Kidney (tissue), 14 donors: Measurements from ENCODE around the gene ITPR2. TPM values are rescaled to one million over a fixed set of nuclear protein-coding genes. Genes with fewer than 3 reads are reported as not detected.

Experiments
- DNase-seq, 5 donors: peaks; one replicate each; pipeline ENCODE4 v3.0.0-alpha.2; 2013 to 2020
- FAIRE-seq: peaks from 2 replicates; lab custom pipeline; 2012; peaks lifted over from hg19 to GRCh38; lab: Jason Lieb, UNC
- H3K27ac ChIP-seq, 2 donors: one replicate each; pipeline ENCODE4 v1.7.0; 2013; ENCODE audit warnings: low read depth in 2 of 2, low read length in 2 of 2, inconsistent platforms in 1 of 2
- H3K27me3 ChIP-seq: one replicate; pipeline ENCODE4 v1.7.1; 2013; ENCODE audit warnings: low read length, inconsistent platforms; ENCODE audit not compliant: control insufficient read depth, insufficient read depth
- H3K36me3 ChIP-seq, 3 donors: one replicate each; pipeline versions ENCODE4 v1.7.0 to v1.7.1; 2013; ENCODE audit warnings: low read length in 3 of 3, control low read depth in 1 of 3, inconsistent platforms in 1 of 3; ENCODE audit not compliant: insufficient read depth in 3 of 3, control insufficient read depth in 2 of 3
- H3K4me1 ChIP-seq, 3 donors: one replicate each; pipeline versions ENCODE4 v1.7.0 to v1.7.1; 2013; ENCODE audit warnings: low read length in 3 of 3, inconsistent platforms in 1 of 3, low read depth in 1 of 3; ENCODE audit not compliant: control insufficient read depth in 2 of 3, insufficient read depth in 2 of 3
- H3K4me3 ChIP-seq, 3 donors: one replicate each; pipeline versions ENCODE4 v1.7.0 to v1.8.1; 2013; ENCODE audit warnings: low read length in 3 of 3, control low read depth in 1 of 3, inconsistent platforms in 1 of 3
- H3K9ac ChIP-seq, 3 donors: one replicate each; pipeline versions ENCODE4 v1.7.0 to v1.7.1; 2013; ENCODE audit warnings: low read length in 3 of 3, control low read depth in 1 of 3, inconsistent platforms in 1 of 3
- H3K9me3 ChIP-seq, 3 donors: one replicate each; pipeline versions ENCODE4 v1.7.0 to v1.7.1; 2013; ENCODE audit warnings: low read length in 3 of 3, control low read depth in 1 of 3, inconsistent platforms in 1 of 3; ENCODE audit not compliant: control insufficient read depth in 2 of 3, insufficient read depth in 1 of 3
- CTCF ChIP-seq: IDR thresholded peaks from 3 replicates; pipeline ENCODE4 v1.5.1; 2012; ENCODE audit warnings: mild to moderate bottlenecking, moderate library complexity, borderline replicate concordance; ENCODE audit not compliant: insufficient read depth; ENCODE audit errors: extremely low read depth
- intact Hi-C: fragments of 100-400 bp; cut with DNase I; formaldehyde crosslinking; loops from one replicate; pipeline ENCODE4 v1.11.1; 2022
- polyA plus RNA-seq: library from polyadenylated mRNA; stranded (reverse); fragments of 350-450 nt; fragmentation: Illumina TruSeq; extraction: RNeasy Lipid Tissue Mini Kit (QIAGEN cat#74804); gene quantifications from one replicate; pipeline ENCODE4 v1.2.3, GENCODE V29; 2014; ENCODE audit warnings: low read depth, low replicate concordance; ENCODE audit not compliant: insufficient read depth
- total RNA-seq: library from RNA; stranded (reverse); fragmentation: NEBNext Ultra II Directional; extraction: Animal tissue kit (Norgen Biotek cat#: 25700); gene quantifications from one replicate; pipeline ENCODE4 v1.2.1, GENCODE V29; 2021
- donor health status: control.
- donor health status: control.
- donor health status: control.
- donor health status: control.
- donor health status: control.
- donor health status: DM: yes; HTN: yes; CAD: no.
- donor health status: Normal renal cell carcinoma (clear cell type).

ITPR2 gene
- total and polyA plus RNA-seq, 2 donors from 2014 or later: 5.7 to 56.9 TPM

DNA sequence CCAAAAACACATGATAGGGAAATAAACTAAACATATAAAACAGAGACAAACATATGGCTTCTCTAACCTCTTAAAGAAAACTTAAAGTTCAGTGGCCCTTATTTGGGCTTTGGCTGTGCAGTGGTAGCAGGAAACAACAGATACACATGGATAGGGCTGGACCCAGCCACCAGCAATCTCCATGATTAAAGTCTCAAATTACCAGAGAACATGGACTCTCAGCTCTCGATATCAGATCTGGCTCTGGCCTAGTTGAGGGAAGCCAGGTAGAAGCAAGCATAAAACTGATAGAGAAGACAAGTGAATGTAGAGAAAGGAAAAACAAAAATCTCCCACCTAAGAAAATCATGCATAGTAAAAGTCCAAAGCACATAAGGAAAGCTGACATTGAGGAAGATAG is 164.8 kb downstream of the ITPR2 start:
- intact Hi-C loops: no loop called here
- Histone ChIP-seq H3K9me3 (no peaks in the 10 kb centered on the region), H3K27ac (no peak overlapping the region), H3K9ac (no peak overlapping the region), H3K4me3 (no peak overlapping the region), H3K4me1 (no peaks in the 10 kb centered on the region), H3K27me3 (no peaks in the 10 kb centered on the region), H3K36me3 (peaks cover 0 to 7% (median 5%) of the 10 kb centered on the region in 3 donors)
- TF ChIP-seq CTCF: no peak
- no peak for DNase-seq
- no peak for FAIRE-seq

DNA sequence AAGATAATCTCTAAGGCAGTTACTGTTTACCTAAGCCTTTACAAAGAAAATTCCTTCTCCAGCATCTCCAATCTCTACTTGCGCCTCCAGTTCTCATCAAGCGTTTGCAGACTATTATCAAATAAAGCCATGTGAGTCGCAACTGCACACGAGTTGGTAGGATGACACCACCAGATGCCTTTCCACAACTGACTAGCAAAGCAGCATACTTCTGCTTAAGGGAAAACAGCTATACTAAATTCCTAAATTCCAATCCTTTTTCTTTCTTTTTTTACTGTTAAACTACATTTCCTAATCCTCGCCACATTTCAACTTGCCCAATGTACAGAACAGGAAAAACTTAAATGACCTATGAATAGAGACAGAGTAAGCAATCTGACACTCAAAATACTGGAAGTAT is 166.7 kb downstream of the ITPR2 start:
- Histone ChIP-seq H3K9ac (no peak overlapping the region), H3K36me3 (peaks cover 0 to 13% (median 8%) of the 10 kb centered on the region in 3 donors), H3K27me3 (no peaks in the 10 kb centered on the region), H3K4me3 (no peak overlapping the region), H3K27ac (no peak overlapping the region), H3K4me1 (no peaks in the 10 kb centered on the region), H3K9me3 (no peaks in the 10 kb centered on the region)
- intact Hi-C loops: no loop called here
- no peak for TF ChIP-seq CTCF
- DNase-seq (no peak), FAIRE-seq (no peak)

GRCh38 chr12:26661399-26661798 is 171.6 kb downstream of the ITPR2 start:
- no peaks in the 10 kb centered on the region for H3K9me3 ChIP-seq
- no peaks in the 10 kb centered on the region for H3K27me3 ChIP-seq
- no peak for TF ChIP-seq CTCF
- intact Hi-C loops: no loop called here
- H3K4me3 ChIP-seq: no peak overlapping the region
- no peak overlapping the region for H3K9ac ChIP-seq
- H3K27ac ChIP-seq: no peak overlapping the region
- no peak for DNase-seq
- H3K36me3 ChIP-seq: peaks cover 0 to 27% (median 14%) of the 10 kb centered on the region in 3 donors
- FAIRE-seq: no peak
- H3K4me1 ChIP-seq: no peaks in the 10 kb centered on the region

DNA sequence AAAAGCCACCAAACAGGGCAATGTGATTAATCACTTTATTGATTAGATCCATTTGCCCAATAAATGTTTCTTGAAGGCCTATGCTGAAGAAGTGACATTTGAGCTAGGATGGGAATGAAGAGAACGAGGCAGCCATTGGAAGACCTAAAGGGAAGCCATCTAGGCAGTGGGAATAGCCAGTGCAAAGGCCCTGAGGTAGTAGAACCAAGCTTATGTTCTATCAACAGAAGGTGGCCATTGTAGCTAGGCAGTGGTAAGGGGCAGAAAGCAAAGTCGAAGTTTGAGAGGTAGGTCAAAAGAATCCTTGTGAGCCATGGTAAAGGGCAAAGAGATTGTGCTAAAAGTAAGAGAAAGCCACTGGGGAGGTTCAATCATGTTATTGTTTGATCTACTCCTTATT is 173.1 kb downstream of the ITPR2 start:
- Histone ChIP-seq H3K27me3 (no peaks in the 10 kb centered on the region), H3K4me3 (no peak overlapping the region), H3K27ac (no peak overlapping the region), H3K4me1 (no peaks in the 10 kb centered on the region), H3K9ac (no peak overlapping the region), H3K9me3 (no peaks in the 10 kb centered on the region), H3K36me3 (peaks cover 0 to 26% (median 19%) of the 10 kb centered on the region in 3 donors)
- FAIRE-seq (no peak), DNase-seq (no peak)
- intact Hi-C loops: no loop called here
- no peak for TF ChIP-seq CTCF
